CD8-positive, alpha-beta memory T cell (primary cell): ENCODE data around the gene HLA-G. TPM values are rescaled to one million over a fixed set of nuclear protein-coding genes. Genes with fewer than 3 reads are reported as not detected.
"Not testable (repeated sequence)": the region's sequence is repeated elsewhere in the genome, so short reads cannot be mapped to it uniquely, and the experiment has no call there.

Source experiments
- CTCF ChIA-PET: fragments of 350-600 bp; sonication (Branson Sonifier 250); formaldehyde crosslinking; loops from one replicate; lab custom pipeline; 2021; ENCODE audit warnings: antibody characterized with exemption; lab: Charles Lee
- POLR2A ChIA-PET: fragments of 350-600 bp; sonication (Branson Sonifier 250); formaldehyde crosslinking; loops from one replicate; lab custom pipeline; 2021; ENCODE audit warnings: antibody characterized with exemption; lab: Charles Lee
- DNase-seq, 5 donors: peaks; one replicate each; pipeline versions ENCODE4 v3.0.0 to v3.0.0-alpha.2; 2020 to 2022; ENCODE audit warnings: mixed read lengths in 1 of 5
- H3K27ac ChIP-seq: one replicate; pipeline ENCODE4 v1.7.0; 2013; ENCODE audit warnings: low read depth, mild to moderate bottlenecking, low read length, moderate library complexity
- H3K27me3 ChIP-seq: 2 replicates; pipeline ENCODE4 v1.7.0; 2013; ENCODE audit warnings: low read length, mild to moderate bottlenecking; ENCODE audit not compliant: insufficient read depth, poor library complexity, severe bottlenecking
- H3K36me3 ChIP-seq: 2 replicates; pipeline ENCODE4 v1.7.0; 2013; ENCODE audit warnings: mild to moderate bottlenecking, low read length, moderate library complexity; ENCODE audit not compliant: insufficient read depth
- H3K4me1 ChIP-seq: 2 replicates; pipeline ENCODE4 v1.7.0; 2013; ENCODE audit warnings: mild to moderate bottlenecking, low read length, moderate library complexity; ENCODE audit not compliant: insufficient read depth
- H3K4me3 ChIP-seq: 2 replicates; pipeline ENCODE4 v1.7.0; 2013; ENCODE audit warnings: mild to moderate bottlenecking, low read length
- H3K9me3 ChIP-seq: 2 replicates; pipeline ENCODE4 v1.7.0; 2013; ENCODE audit warnings: mild to moderate bottlenecking, low read length
- H3K27ac Mint-ChIP-seq, 8 donors: one replicate each; pipeline ENCODE4 v1.8.0; 2020 to 2021; ENCODE audit warnings: mixed read lengths in 8 of 8, mild to moderate bottlenecking in 6 of 8, inconsistent platforms in 3 of 8, moderate library complexity in 3 of 8
- H3K27me3 Mint-ChIP-seq, 2 donors: one replicate each; pipeline ENCODE4 v1.8.0; 2020 to 2021; ENCODE audit warnings: mixed read lengths in 2 of 2, mild to moderate bottlenecking in 1 of 2, moderate library complexity in 1 of 2
- H3K36me3 Mint-ChIP-seq, 3 donors: one replicate each; pipeline ENCODE4 v1.8.0; 2020 to 2021; ENCODE audit warnings: mixed read lengths in 3 of 3, inconsistent platforms in 1 of 3, mild to moderate bottlenecking in 1 of 3
- H3K4me1 Mint-ChIP-seq, 3 donors: one replicate each; pipeline ENCODE4 v1.8.0; 2020 to 2021; ENCODE audit warnings: mixed read lengths in 3 of 3, inconsistent platforms in 1 of 3, mild to moderate bottlenecking in 1 of 3
- H3K4me3 Mint-ChIP-seq, 7 donors: one replicate each; pipeline ENCODE4 v1.8.0; 2020 to 2021; ENCODE audit warnings: mixed read lengths in 7 of 7, mild to moderate bottlenecking in 6 of 7, moderate library complexity in 4 of 7, inconsistent platforms in 2 of 7
- H3K9me3 Mint-ChIP-seq, 5 donors: one replicate each; pipeline ENCODE4 v1.8.0; 2020 to 2022; ENCODE audit warnings: mixed read lengths in 5 of 5, mild to moderate bottlenecking in 3 of 5, moderate library complexity in 2 of 5, inconsistent platforms in 1 of 5
- polyA plus RNA-seq: library from polyadenylated mRNA; unstranded; fragments of 300-500 nt; fragmentation: Illumina TruSeq; gene quantifications from one replicate; pipeline ENCODE4 v1.2.3, GENCODE V29; 2021
- total RNA-seq, 2 experiments: library from RNA; stranded (reverse); gene quantifications; one replicate each; pipeline ENCODE4 v1.2.3, GENCODE V29; 2021

The HLA-G gene
- total RNA-seq (under 1 TPM; 0.59 to 0.69 TPM), polyA plus RNA-seq (3.2 TPM)

DNA sequence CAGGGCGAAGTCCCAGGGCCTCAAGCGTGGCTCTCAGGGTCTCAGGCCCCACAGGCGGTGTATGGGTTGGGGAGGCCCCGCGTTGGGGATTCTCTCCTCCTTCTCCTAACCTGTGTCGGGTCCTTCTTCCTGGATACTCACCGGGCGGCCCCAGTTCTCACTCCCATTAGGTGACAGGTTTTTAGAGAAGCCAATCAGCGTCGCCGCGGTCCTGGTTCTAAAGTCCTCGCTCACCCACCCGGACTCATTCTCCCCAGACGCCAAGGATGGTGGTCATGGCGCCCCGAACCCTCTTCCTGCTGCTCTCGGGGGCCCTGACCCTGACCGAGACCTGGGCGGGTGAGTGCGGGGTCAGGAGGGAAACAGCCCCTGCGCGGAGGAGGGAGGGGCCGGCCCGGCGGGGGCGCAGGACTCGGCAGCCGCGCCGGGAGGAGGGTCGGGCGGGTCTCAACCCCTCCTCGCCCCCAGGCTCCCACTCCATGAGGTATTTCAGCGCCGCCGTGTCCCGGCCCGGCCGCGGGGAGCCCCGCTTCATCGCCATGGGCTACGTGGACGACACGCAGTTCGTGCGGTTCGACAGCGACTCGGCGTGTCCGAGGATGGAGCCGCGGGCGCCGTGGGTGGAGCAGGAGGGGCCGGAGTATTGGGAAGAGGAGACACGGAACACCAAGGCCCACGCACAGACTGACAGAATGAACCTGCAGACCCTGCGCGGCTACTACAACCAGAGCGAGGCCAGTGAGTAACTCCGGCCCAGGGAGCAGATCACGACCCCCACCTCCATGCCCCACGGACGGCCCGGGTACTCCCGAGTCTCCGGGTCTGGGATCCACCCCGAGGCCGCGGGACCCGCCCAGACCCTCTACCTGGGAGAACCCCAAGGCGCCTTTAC, at the start of gene HLA-G:
Gene HLA-G, plus strand, starts transcription at position 247 of the 892 bp plus-strand sequence. Its CDS starts 20 bp downstream, at position 267.
- ChIA-PET CTCF (no interaction called here), POLR2A (no interaction called here)
- H3K4me3 ChIP-seq = no peak within 1 kb of the TSS
- peaks cover 0 to 1% (median 0%) of the 10 kb centered on the region in 3 donors for H3K36me3 Mint-ChIP-seq
- no peaks in the 10 kb centered on the region for H3K9me3 ChIP-seq
- no peaks in the 10 kb centered on the region for H3K36me3 ChIP-seq
- peak within 1 kb of the TSS; percentile 17 to 85 (median 59) for H3K4me3 Mint-ChIP-seq
- no peak within 1 kb of the TSS for H3K27ac ChIP-seq
- peaks cover 5 to 16% (median 6%) of the 10 kb centered on the region in 3 donors for H3K4me1 Mint-ChIP-seq
- no peaks in the 10 kb centered on the region for H3K4me1 ChIP-seq
- peaks cover 0 to 3% (median 0%) of the 10 kb centered on the region in 5 donors for H3K9me3 Mint-ChIP-seq
- no peak for DNase-seq
- peaks cover 46 to 61% of the 10 kb centered on the region in 2 donors for H3K27me3 Mint-ChIP-seq
- H3K27ac Mint-ChIP-seq = peak within 1 kb of the TSS in 1 of 8 donors; percentile 40
- peaks cover 28% of the 10 kb centered on the region for H3K27me3 ChIP-seq

DNA sequence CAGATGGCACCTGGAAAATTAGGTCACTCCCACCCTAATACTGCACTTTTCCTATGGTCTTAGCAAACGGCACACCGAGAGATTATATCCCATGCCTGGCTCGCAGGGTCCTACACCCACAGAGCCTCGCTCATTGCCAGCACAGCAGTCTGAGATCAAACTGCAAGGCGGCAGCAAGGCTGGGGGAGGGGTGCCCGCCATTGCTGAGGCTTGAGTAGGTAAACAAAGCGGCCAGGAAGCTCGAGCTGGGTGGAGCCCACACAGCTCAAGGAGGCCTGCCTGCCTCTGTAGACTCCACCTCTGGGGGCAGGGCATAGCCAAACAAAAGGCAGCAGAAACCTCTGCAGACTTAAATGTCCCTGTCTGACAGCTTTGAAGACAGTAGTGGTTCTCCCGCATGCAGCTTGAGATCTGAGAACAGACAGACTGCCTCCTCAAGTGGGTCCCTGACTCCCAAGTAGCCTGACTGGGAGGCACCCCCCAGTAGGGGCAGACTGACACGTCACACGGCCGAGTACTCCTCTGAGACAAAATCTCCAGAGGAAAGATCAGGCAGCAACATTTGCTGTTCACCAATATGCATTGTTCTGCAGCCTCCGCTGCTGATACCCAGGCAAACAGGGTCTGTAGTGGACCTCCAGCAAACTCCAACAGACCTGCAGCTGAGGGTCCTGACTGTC, 47.5 kb upstream of the HLA-G start:
- H3K36me3 ChIP-seq, H3K4me1 ChIP-seq, H3K27ac Mint-ChIP-seq, DNase-seq, H3K4me3 Mint-ChIP-seq, POLR2A ChIA-PET, CTCF ChIA-PET, H3K4me3 ChIP-seq, H3K27ac ChIP-seq, H3K9me3 ChIP-seq, H3K4me1 Mint-ChIP-seq, H3K27me3 ChIP-seq, H3K9me3 Mint-ChIP-seq: not testable (repeated sequence)
- H3K27me3 Mint-ChIP-seq = peaks cover 39 to 53% of the 10 kb centered on the region in 2 donors
- H3K36me3 Mint-ChIP-seq = peaks cover 0 to 15% (median 0%) of the 10 kb centered on the region in 3 donors

DNA sequence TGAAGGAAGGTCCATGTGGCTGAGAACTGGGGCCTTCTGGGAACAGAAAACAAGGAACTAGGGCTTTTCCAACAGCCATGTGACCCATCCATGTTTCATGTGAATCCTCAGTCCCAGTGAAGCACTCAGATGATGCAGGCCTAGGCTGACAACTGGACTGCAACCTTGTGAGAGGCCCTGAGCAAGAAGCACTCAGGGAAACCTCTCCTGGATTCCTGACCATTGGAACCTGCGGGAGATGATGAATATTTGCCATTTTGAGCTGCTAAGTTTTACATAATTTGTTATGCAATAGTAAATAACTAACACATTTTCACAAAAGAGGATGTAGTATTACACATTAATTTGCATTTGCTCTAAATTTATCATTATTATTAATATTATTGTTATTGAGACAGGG, 38.4 kb upstream of the HLA-G start:
- Mint-ChIP-seq H3K36me3 (peaks cover 3 to 10% (median 5%) of the 10 kb centered on the region in 3 donors), H3K9me3 (peaks cover 3 to 14% (median 7%) of the 10 kb centered on the region in 5 donors), H3K27me3 (peaks cover 21 to 38% of the 10 kb centered on the region in 2 donors), H3K4me1 (peaks cover 14 to 23% (median 21%) of the 10 kb centered on the region in 3 donors), H3K27ac (peak overlapping the region in 1 of 8 donors; percentile 24), H3K4me3 (no peak overlapping the region)
- no peak overlapping the region for H3K27ac ChIP-seq
- no peak overlapping the region for H3K4me3 ChIP-seq
- ChIA-PET POLR2A (no interaction called here), CTCF (no interaction called here)
- H3K9me3 ChIP-seq = no peaks in the 10 kb centered on the region
- DNase-seq = no peak
- peaks cover 13% of the 10 kb centered on the region for H3K4me1 ChIP-seq
- H3K36me3 ChIP-seq = no peaks in the 10 kb centered on the region
- H3K27me3 ChIP-seq = no peaks in the 10 kb centered on the region

DNA sequence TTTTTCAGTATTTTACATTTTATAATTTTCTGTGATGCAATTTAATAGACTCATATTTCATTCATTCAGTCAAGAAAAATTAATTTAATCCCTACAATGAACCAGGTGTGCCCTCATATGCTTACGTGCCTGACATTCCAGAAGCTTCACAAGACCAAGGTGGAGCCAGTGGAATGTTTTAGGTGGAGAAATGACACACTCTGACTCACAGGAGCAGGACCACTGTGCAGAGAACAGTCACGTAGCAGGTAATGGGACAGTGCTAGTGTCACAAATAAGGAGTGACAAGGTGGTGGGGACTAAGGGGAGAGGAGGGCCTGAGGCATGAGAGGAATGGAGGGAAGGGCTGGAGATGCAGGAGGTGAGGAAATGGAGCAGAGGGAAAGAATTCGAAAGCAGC, 37.0 kb upstream of the HLA-G start:
- ChIA-PET POLR2A (no interaction called here), CTCF (interaction anchor here (1.1 kb wide), 1 partner anchor 52 kb away, joined by 4 read pairs; no protein-coding TSS in a partner anchor)
- H3K4me1 Mint-ChIP-seq = peaks cover 14 to 23% (median 21%) of the 10 kb centered on the region in 3 donors
- no peak for DNase-seq
- peaks cover 3 to 5% (median 5%) of the 10 kb centered on the region in 3 donors for H3K36me3 Mint-ChIP-seq
- H3K27ac Mint-ChIP-seq = peak overlapping the region in 2 of 8 donors; percentile 74 to 76
- peak overlapping the region in 5 of 7 donors; percentile 46 to 90 (median 84) for H3K4me3 Mint-ChIP-seq
- peaks cover 14 to 44% of the 10 kb centered on the region in 2 donors for H3K27me3 Mint-ChIP-seq
- Histone ChIP-seq H3K9me3 (no peaks in the 10 kb centered on the region), H3K36me3 (no peaks in the 10 kb centered on the region), H3K27ac (no peak overlapping the region), H3K27me3 (no peaks in the 10 kb centered on the region), H3K4me3 (no peak overlapping the region), H3K4me1 (peaks cover 13% of the 10 kb centered on the region)
- H3K9me3 Mint-ChIP-seq = peaks cover 2 to 9% (median 5%) of the 10 kb centered on the region in 5 donors

DNA sequence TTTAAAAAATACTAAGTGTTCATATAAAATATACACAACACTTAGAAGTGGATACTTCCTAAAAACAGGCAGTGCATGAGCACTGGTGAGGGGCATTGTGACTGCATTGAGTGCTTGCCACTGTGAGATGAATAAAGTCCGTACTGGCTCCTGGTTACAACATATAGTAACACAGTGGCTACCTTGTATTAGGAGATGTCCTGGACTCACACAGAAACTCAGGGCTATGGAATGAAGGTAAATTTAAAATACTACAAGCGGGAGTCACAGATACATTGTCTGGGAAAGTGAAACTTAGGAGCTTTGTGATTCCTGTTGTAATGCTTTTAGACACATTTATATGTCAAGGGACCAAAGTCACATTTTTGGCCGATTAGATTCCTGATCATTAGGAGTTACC, 36.5 kb upstream of the HLA-G start:
- Histone ChIP-seq H3K4me3 (no peak overlapping the region), H3K27me3 (no peaks in the 10 kb centered on the region), H3K4me1 (peaks cover 13% of the 10 kb centered on the region), H3K27ac (no peak overlapping the region), H3K36me3 (no peaks in the 10 kb centered on the region), H3K9me3 (no peaks in the 10 kb centered on the region)
- Mint-ChIP-seq H3K4me3 (peak overlapping the region; percentile 84 to 96 (median 90)), H3K4me1 (peaks cover 14 to 23% (median 21%) of the 10 kb centered on the region in 3 donors), H3K27ac (peak overlapping the region; percentile 24 to 95 (median 74)), H3K9me3 (peaks cover 2 to 9% (median 5%) of the 10 kb centered on the region in 5 donors), H3K27me3 (peaks cover 14 to 44% of the 10 kb centered on the region in 2 donors), H3K36me3 (peaks cover 3 to 5% (median 5%) of the 10 kb centered on the region in 3 donors)
- ChIA-PET CTCF (interaction anchor here (1.0 to 1.3 kb wide), 4 partner anchors 23 to 88 kb away, joined by 3 to 4 read pairs (median 3); no protein-coding TSS in a partner anchor), POLR2A (no interaction called here)
- DNase-seq = no peak

DNA sequence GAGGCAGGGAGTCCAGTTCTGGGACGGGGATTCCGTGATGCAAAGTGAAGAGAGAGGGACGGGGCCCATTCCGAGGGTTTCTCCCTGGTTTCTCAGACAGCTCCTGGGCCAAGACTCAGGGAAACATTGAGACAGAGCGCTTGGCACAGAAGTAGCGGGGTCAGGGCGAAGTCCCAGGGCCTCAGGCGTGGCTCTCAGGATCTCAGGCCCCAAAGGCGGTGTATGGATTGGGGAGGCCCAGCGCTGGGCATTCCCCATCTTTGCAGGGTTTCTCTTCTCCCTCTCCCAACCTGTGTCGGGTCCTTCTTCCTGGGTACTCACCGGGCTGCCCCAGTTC, 35.9 kb upstream of the HLA-G start:
- no peak for DNase-seq
- Mint-ChIP-seq H3K36me3 (peaks cover 3 to 5% (median 5%) of the 10 kb centered on the region in 3 donors), H3K4me3 (peak overlapping the region; percentile 84 to 96 (median 90)), H3K27me3 (peaks cover 14 to 50% of the 10 kb centered on the region in 2 donors), H3K9me3 (peaks cover 2 to 9% (median 5%) of the 10 kb centered on the region in 5 donors), H3K4me1 (peaks cover 14 to 23% (median 21%) of the 10 kb centered on the region in 3 donors), H3K27ac (peak overlapping the region; percentile 15 to 95 (median 76))
- ChIA-PET POLR2A (no interaction called here), CTCF (interaction anchor here (0.7 to 1.3 kb wide), 5 partner anchors 24 to 142 kb away, joined by 3 to 7 read pairs (median 3); no protein-coding TSS in a partner anchor)
- Histone ChIP-seq H3K27me3 (no peaks in the 10 kb centered on the region), H3K9me3 (no peaks in the 10 kb centered on the region), H3K4me3 (peak overlapping the region; percentile 72), H3K4me1 (peaks cover 13% of the 10 kb centered on the region), H3K27ac (no peak overlapping the region), H3K36me3 (no peaks in the 10 kb centered on the region)

DNA sequence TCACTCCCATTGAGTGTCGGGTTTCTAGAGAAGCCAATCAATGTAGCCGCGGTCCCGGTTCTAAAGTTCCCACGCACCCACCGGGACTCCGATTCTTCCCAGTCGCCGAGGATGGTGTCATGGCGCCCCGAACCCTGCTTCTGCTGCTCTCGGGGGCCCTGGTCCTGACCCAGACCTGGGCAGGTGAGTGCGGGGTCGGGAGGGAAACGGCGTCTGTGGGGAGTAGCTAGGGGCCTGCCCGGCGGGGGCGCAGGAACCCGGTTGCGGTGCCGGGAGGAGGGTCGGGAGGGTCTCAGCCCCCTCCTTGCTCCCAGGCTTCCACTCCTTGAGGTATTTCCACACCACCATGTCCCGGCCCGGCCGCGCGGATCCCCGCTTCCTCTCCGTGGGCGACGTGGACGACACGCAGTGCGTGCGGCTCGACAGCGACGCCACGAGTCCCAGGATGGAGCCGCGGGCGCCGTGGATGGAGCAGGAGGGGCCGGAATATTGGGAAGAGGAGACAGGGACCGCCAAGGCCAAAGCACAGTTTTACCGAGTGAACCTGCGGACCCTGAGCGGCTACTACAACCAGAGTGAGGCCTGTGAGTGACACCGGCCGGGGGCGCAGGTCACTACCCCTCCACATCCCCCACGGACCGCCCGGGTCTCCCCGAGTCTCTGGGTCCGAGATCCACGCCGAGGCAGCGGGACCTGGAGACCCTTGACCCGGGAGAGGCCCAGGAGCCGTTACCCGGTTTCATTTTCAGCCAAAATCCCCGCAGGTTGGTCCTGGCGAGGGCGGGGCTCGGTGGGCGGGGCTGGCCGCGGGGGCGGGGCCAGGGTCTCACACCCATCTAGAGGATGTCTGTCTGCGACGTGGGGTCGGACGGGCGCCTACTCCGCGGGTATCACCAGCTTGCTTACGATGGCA, 35.2 kb upstream of the HLA-G start:
- peak overlapping the region; percentile 61 to 95 (median 92) for H3K27ac Mint-ChIP-seq
- Histone ChIP-seq H3K27ac (peak overlapping the region; percentile 50), H3K36me3 (no peaks in the 10 kb centered on the region), H3K9me3 (no peaks in the 10 kb centered on the region), H3K4me3 (peak overlapping the region; percentile 72), H3K27me3 (no peaks in the 10 kb centered on the region), H3K4me1 (peaks cover 13% of the 10 kb centered on the region)
- H3K9me3 Mint-ChIP-seq = peaks cover 2 to 9% (median 5%) of the 10 kb centered on the region in 5 donors
- H3K4me3 Mint-ChIP-seq = peak overlapping the region; percentile 84 to 96 (median 90)
- ChIA-PET POLR2A (no interaction called here), CTCF (interaction anchor here (0.7 to 1.3 kb wide), 5 partner anchors 25 to 142 kb away, joined by 3 to 7 read pairs (median 3); no protein-coding TSS in a partner anchor)
- H3K36me3 Mint-ChIP-seq = peaks cover 3 to 5% (median 4%) of the 10 kb centered on the region in 3 donors
- H3K4me1 Mint-ChIP-seq = peaks cover 14 to 23% (median 21%) of the 10 kb centered on the region in 3 donors
- peaks cover 14 to 49% of the 10 kb centered on the region in 2 donors for H3K27me3 Mint-ChIP-seq
- peak; percentile 64 to 87 (median 72) for DNase-seq
